Right renal pelvis (tissue), 4 donors: ENCODE data around the gene MKX. TPM values are rescaled to one million over a fixed set of nuclear protein-coding genes. Genes with fewer than 3 reads are reported as not detected.
A peak's percentile ranks its signal among the peaks of the same experiment; 100 is the strongest.

ENCODE experiments used
- DNase-seq, 4 donors: peaks; one replicate each; pipeline ENCODE4 v3.0.0-alpha.2; 2013; ENCODE audit warnings: low read depth in 4 of 4, low spot score in 3 of 4, missing footprints in 1 of 4
- polyA plus RNA-seq, 4 donors: library from polyadenylated mRNA; unstranded; fragments of 120-200 nt; gene quantifications; one replicate each; pipeline ENCODE4 v1.2.1, GENCODE V29; 2013; ENCODE audit not compliant: insufficient read length in 4 of 4

Gene MKX
- polyA plus RNA-seq, 4 donors: 0.06 to 0.45 (median 0.19) TPM

DNA sequence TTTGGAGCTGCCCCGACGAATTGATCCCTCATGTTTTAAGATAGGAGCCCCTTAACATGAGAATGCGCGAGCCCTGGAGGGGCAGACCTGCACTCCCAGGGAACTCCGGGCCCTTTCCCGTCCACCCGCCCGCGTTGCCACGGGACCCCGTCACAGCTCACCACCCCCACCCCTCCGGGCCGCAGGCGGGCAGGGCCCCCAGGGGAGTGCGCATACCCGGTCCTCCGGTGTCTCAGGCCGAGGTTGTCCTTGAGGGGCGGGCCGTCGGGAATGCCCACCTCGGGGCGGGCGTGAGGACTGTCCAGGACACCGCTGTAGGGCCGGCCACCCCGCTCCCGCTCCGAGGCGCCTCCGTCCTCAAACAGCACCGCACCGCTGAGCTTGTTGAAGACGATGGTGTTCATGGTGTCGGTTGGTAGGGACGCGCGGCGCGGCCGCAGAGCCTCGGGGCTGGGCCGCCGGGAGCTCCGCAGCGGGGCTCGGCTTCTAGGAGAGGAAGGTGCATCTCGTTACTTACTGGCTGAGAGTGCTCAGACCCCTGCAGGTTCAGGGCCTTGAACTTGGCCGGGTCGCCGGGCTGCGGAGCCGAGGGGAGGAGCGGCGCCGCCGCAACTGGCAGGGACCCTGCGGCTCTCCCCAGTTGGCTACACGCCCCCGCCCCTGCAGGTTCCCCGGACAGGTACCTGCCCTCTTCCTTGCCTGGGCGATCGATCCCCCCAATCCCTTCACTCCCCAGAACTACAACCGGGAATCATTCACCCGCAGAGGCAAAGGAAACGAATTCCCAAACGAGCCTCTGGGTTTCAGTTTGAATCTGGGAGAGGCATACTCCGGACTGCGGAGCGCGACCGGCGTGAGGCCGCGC, 2.4 kb downstream of the MKX start:
- DNase-seq: no peak

DNA sequence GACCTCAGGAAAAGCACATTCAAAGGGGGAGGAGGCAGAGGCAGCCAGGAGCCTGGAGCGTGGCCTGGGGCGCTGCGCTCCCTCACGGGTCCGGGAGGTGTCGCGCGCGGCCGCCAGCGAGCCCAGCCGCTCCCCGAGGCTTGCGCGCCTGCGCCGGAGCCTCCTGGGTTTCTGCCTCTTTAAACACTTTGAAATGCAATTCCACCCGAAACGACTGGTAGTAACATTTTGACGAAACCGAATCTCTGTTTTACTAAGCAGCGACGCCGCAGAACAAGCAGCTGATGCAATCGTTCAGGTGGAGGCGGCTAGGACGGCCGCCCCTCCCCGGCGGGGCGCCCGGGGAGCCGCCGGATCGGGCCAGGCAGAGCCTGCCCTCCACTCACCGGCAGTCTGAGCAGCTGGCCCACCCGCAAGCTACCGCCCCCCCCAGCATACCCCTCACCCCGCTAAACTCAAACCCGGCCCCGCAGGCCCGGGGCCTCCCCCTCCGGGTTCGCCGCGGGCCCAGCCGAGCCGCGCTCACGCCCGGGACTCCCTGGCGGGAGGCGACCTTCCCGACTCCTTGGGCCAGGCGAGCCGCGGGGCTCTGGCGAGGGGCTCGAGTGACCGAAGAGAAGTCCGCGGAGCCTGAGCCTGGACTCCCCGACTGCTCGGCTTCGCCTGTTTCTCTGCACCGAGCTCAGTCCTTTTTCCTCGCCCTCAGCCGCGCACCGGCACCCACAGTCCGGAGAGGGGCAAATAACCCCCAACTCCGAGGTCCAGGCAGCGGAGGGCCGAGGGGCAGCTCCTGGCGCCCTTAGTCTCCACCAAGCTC, 3.2 kb downstream of the MKX start:
- DNase-seq: peak; percentile 62 to 69 (median 66)

DNA sequence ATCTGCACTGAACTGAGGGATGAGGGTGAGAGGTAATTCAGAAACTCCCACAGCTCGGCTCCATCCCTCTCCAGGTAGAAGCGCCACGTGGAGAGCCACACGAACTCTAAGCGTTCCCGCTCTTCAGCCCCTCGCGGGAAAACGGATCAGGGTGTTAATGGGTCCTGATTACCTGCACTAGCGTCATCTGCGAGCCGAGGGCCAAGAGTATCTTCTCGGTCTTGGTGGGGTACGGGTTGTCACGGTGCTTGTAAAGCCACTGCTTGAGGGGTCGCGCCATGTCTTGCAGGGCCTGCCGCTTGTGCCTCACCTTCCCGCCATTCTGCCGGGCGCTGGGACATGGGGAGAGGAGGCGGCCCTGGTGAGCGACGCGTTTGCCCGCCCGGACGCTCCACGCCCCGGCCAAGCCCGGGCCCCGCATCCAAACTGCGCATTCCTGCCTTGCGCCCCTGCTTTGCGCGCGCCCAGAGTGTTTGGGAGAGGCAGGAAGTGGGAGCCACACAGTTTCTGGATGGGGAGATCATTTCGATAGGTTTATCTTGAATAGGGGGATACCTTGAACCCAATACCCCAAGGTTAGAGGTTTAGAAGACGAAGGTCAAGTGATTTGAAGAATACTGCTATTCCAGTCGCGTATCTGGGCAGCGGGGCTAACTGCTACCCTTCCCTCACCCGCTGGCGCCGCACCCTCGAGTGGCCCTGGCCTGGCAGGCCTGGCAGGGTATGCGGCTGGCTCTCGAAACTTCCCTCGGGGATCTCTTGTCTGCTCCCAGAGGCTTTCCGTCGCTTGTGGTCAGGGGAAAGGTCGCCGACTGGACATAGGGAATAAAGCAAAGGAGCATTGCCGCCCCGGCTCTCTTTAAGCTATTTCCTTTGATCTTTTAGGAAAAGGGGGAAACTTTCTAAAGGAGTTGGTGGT, 4.2 kb downstream of the MKX start:
- DNase-seq: no peak

DNA sequence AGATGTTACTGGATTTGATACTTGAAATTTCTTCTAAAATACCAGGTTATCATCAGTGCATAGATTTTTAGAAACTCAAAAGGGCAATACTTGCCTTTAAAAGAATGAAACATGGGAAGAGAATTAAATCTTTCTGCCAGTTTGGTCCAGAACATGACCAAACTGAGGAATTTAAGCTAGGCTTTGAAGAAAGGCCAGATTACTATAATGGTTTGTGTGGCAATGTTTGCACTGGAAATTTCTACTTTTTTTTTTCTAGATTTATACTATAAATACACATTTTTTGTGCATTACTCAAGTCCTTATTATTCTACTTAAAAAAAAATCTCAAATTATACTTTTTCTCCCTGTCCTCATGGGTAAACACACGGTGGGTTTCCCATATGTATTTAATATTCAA, 9.2 kb downstream of the MKX start:
- no peak for DNase-seq

DNA sequence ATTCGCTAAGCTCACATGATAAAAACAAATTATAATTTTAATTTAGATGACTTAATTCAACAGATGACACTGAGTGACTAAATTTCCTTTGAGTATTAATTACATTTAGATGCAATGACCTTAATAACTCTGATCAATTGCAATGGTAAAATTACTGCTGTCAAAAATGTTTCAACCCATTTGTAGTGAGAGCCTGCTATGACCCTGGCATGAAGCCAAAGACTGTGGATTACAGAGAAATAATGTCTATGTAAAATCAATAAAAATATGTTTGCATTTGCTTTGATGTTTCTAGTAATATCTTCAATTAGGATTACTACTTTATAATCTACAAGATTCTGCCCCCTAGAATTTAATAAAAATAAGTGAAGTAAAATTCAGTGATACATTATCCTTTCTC, 15.6 kb downstream of the MKX start:
- no peak for DNase-seq

DNA sequence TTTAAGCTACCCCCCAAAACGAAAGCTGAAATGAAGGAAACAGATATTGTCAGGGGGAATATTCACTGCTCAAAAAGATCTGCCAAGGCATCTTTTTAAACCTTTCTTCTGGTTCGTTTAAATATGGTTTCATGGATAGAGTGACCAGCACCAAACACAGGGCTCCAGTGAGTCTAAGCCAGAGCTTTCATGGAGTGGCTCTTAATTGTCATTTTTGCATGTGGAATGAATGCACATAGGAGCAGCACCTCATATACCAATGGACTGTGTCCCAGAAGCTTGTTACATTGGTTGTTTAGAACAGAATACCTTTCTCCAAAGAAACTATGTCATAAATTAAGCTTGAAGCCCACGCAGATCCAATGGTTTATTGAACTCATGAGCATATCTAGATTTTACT, 17.3 kb downstream of the MKX start:
- no peak for DNase-seq

DNA sequence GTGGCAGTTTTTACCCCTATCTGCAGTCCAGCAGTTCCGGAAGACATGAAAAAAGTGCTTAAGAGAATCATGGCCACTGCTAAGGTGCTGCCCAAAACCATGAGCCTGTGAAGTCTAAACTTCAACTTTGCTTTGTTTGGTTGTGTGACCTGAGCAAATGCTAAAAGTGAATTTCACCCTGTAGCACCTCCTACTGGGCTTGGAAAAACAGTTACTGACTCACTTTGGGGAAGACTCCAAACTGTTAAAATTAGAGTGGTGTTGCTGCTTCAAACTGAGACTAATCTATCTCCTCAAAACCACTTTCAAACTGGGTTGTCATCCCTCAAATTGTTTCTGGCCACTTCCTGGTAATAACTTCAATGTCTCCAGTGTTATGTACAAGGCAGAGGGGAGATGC, 21.3 kb downstream of the MKX start:
- DNase-seq: no peak

DNA sequence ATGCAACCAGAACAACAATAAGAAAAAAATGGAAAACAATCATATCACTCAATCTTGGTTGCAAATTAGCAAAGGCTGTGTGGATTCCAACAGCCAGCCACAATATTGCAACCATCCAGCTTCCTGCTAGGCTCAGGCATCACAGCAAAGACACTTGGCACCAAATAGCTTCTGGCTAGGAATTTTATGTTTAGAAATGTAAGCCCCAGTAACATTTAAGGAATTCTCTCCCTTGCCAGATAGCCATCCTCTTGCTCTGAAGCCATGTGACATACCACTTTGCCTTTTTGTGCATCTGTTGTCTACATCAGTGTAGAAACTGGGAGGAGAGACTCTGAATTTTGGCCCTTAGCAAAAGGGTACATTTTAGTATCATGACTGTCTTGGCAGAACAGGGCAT, 22.2 kb downstream of the MKX start:
- no peak for DNase-seq

DNA sequence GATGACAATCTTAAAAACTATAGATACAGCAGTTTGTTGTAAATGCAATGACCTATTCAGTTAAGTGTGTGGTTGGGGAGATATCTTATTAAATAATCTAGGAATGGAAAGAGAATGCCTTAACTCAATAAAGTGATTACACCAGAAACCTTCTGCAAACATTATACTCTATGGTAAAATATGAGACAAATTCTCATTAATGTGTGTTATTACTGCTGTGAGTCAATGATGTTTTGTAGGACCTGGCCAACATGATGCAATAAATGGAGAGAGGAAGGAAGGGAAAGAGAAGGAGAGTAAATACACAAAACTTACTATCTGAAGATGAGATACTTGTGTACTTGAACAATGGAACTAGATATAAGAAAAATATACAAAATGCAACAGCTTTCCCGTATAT, 25.1 kb downstream of the MKX start:
- no peak for DNase-seq

DNA sequence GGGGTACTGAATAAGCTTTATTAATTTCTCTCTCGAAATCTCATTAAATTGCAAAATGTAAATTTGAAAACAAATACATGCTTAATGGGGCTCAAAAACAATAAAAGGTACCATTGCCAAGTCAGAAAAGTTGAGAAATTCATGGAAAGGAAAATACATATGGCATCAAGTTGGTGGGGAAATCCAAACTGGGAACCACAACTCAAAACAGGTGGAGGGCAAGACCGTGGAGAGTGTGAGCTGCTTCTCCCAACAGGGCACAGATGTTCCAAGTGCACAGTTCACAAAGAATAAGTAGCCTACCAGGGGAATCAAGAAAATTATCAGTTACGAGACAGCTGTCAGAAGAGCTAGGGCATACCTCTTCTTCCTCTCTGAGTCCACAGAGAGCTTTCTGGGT, 26.6 kb downstream of the MKX start:
- DNase-seq: no peak

DNA sequence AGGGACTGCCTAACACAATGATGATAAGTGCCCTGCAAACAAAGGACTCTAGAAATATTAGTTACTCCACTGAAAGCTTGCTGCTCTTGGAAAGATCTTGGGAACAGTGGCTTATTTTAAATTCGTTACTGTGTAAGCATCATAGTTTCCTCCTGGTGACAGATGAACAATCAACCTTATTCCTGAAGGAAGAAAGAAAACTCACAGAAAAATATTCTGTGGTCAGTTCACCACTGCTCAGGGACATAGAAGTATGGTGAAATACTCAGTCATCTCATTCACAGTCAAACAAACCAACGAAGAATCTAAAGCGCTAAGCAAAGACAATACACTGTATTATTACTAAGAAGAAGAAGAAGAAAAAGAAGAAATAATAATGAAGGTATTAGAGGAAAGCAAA, 27.8 kb downstream of the MKX start:
- DNase-seq: no peak

DNA sequence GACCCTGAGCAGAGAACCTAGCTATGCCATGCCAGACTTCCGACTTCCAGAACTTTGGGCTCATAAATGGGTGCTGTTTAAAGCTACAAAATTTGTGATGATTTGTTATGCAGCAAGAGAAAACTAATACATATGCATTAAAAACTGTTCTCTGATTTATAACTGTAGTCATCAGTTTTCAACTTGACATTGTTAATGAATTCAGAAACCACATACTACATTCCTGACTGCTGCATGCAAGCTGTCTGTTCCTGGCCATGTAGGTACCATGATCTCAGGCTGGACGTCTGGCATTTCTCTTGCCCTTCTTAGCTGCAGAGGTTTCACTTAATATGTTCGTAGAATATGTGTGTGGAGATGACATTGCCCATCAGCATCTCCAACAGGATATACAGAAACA, 28.4 kb downstream of the MKX start:
- DNase-seq: no peak

DNA sequence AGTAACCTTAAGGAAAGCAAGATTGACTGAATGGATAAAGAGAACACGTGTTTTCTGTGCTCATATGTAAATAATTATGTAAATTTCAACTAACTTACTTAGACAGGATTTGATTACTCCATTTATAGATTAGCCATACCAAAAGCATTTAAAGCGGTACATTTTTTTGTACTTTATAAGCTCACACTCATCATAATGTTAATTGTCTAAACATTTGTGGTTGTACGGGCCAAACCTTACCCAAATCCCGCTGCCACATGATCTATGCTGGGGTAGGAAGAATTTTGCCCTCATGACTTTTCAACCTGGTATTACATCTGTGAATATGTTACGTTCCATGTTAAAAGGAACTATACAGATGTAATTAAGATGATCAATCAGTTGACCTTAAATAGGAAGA, 29.1 kb downstream of the MKX start:
- no peak for DNase-seq

DNA sequence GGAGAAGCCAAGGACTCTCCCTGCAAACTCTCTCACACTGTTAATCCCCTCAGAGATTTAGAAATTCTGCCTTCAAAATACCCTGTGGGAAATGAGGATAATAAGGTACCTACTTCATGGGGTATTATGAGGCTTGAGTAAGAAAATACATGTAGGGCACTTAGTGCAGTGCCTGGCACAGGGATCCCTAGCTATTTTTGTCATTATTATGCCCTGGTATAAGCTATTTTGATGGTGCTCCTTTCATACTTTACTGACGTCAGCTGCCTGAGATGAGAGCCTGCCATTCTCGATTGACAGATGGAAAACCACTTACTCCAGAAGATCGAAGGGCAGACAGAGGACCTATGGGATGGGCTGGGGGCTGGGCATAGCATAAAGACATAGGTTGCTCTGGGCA, 30.1 kb downstream of the MKX start:
- DNase-seq: no peak

DNA sequence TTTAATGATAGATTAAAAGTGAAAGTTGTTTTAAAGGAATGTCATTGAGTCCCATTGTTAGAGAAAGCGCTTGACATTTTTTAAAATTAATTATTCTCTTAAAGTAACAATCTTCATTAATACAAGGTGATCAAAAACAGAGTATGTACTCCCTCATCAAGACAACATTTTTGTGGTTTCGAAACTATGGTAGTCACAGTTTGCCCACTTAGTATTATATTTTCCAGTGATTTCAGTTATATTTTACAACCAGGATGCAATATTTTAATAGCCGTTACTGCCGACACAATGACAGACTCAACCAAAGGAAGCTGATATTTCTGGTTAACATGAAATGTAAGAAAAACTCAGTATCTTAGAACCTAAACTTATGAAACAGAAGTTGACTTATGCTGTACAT, 31.3 kb downstream of the MKX start:
- no peak for DNase-seq

DNA sequence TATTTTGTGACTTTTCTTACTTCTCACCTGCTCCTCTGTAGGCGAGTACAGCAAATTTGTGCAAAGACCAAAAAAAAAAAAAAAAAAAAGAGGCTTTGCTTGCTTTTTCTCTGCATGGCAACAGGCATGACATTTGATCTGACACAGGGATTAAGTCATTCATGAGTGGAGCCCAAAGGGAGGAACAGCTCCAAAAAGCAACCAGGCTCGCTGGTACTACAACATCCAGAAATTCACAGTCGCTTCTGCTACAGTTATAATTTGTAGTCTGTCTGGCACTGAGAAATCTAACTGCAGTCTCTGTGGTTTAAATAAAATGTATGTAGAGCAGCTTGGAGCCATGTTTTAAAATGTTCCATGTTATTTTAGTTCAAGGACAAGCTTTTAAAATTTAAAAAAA, 31.7 kb downstream of the MKX start:
- peak in 2 of 4 donors; percentile 7 to 31 for DNase-seq

DNA sequence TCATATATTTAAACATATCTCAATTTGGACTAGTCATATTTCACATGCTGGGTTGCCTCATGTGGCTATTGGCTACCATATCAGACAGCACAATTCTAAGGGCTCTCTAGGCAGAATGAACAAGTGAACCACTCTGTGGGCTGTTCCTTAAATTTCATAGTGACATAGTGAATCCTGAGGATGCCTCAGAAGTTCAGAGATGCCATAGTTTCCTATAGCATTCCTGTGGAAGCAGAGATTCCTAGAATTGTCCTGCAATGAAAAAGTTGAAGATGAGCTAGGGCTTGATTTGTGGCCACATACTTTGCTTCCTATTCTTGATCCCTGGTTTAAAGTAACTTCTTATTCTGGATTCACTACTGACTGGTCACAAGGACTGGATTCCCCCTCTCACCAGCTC, 35.6 kb downstream of the MKX start:
- no peak for DNase-seq

DNA sequence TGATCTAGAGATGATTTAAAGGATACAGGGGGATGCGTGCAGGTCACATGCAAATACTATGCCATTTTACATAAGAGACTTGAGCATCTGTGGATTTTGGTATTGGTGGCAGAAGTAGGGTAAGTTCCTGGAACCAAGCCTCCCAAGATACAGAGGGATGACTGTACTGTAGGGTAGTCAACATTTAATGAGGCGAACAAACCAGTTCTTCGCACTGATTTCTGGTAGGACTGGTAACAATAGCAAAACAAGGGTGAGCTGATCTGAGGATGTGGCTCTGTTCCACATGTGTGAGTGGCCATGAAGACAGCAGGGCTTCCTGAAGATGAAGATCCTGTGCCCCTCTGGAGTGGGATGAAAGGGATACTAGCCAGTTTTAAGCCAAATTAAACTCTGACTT, 36.3 kb downstream of the MKX start:
- DNase-seq: no peak

DNA sequence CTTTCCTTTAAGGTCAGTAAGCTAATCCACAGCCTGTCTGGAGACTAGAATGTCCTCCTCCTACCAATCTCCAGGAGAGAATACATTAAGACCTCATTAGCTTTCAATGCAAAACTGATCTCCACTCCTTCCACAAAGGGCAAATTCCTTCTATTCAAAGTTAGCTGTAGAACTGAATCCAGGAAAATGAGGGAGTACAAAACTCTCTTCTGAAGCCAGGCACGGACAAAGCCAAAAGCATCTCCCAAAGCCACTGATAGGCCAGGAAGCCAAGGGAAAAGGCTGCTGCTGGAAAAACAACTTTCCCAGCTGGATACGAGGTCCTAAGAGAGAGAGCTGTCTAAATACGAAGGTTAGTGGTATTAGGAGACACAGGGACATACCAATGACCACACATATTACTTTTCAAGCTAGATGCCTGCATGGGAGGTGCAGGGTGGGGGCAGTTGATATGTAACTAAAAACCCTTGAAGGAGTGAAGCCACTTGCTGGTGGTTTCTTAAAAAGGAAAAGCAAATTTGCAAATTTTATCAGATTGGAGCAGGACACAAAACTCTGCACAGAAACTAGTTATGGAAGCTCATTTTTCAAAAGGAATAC, 43.6 kb downstream of the MKX start:
- no peak for DNase-seq

DNA sequence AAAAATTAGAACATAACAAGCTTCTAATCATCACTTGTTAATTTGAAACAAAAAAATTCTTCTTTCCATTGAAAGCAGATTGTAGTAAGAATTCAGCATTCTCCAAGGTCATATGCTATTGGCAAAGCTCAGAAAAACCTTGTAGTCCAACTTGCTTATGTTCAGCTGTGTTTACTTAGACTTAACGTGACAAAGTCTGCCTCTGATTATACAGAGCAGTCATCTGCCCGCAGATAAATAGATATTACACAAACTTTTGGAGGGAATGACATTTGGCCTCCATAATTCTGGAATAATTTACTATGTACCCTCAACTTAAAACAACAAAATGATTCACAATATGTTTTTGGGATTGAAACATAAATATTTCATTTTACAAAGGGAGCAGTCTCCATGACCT, 45.8 kb downstream of the MKX start:
- DNase-seq: no peak

DNA sequence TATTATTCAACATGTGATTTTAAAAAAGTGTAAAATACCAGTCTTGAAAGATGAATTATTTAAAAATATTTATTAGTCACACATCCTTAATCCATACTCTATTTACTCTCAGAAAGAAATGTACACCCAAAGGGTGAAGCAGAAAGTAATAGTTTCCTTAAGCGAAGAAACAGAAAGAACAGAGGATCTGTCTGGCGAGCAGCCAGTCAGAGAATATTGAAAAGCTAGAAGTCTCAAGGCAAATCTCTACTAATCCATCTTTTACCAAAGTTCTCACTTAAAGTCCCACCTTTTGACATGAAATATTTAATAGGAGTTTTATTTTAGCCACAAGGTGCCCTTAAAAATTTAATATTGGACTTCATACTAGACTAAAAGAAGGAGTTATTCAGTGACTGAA, 46.7 kb downstream of the MKX start:
- no peak for DNase-seq
